Cortex of kidney (tissue), 1 donor: Measurements from ENCODE around the gene TMEM63C.

Source experiments
- DNase-seq: peaks from one replicate; lab custom pipeline; 2025; lab: John Stamatoyannopoulos, UW

Gene TMEM63C

GRCh38 chr14:77181603-77182437 is at the start of gene TMEM63C:
TSS of gene TMEM63C (plus strand) at chr14:77181798. CDS start at chr14:77218814, 37,016 bp downstream.
- DNase-seq, result no peak

- no peak for DNase-seq
These were observed 49.6 kb upstream of the TMEM63C start for GRCh38 chr14:77131871-77132486.

- DNase-seq, result no peak
These were observed 47.8 kb upstream of the TMEM63C start for GRCh38 chr14:77133720-77134338.

DNA sequence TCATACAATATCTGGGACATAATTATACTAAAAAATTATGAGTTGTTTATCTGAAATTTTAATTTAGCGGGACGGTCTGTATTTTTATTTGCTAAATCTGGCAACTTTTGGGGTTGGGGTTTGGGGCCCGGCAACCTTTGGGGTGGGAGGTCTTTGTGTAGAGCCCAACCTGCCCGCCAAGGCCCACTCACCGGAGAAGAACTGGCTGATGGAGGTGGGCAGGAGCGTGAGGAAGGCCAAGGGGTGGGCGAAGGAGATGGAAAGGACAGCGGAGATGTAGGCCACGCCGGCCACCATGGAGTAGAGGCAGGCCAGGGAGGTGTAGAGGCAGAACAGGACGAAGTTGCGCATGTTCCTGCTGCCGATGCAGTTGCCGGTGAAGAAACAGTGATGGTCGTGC is 42.6 kb upstream of the TMEM63C start:
- DNase-seq, result no peak

- DNase-seq, result no peak
These were observed 41.8 kb upstream of the TMEM63C start for GRCh38 chr14:77139540-77140358.

DNA sequence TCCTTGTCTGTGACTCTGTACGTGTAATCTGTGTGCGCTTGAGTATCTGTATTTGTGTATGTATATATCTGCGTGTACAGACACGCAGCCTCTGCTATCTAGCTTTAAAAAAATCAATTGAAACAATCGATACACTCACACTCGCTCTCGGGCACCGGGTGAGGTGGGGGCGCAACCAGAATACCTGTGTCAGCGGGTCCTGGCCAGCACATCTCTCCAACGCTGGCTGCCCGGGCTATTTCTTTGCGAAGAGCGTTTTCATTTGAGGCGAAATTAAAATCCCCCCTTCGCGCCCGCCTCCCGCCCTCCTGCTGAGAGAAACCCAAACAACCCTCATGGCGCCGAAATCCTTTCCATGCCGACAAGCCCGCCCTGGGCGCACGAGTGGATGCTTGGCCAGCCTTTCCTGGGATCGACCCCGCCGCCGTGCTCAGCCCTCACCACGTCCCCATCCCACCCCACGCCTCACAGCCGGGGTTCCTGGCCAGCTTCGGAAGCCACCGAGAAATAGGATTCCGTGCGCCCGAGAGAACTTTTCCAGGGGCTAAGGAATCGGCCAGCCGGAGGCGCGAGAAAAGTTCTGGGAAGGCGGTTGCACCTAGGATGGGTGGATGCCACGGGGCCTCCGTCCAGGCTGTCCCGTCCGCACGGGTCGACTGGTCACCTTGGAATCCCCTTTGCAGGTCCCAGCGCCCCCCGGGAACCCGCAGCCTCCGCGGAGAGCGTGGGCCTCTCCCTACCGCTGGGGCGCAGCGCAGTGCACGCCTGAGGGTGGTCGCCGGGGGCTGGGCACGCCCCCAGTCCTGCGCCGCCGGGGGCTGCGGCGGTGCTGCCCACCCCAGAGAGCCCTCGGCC is 41.0 kb upstream of the TMEM63C start:
- DNase-seq, result no peak

GRCh38 chr14:77141214-77142004 is 40.2 kb upstream of the TMEM63C start, which contains the start of gene ZDHHC22:
TSS of gene ZDHHC22 (minus strand) at chr14:77141791. CDS start at chr14:77139738, 2,053 bp downstream.
- DNase-seq, result no peak

DNA sequence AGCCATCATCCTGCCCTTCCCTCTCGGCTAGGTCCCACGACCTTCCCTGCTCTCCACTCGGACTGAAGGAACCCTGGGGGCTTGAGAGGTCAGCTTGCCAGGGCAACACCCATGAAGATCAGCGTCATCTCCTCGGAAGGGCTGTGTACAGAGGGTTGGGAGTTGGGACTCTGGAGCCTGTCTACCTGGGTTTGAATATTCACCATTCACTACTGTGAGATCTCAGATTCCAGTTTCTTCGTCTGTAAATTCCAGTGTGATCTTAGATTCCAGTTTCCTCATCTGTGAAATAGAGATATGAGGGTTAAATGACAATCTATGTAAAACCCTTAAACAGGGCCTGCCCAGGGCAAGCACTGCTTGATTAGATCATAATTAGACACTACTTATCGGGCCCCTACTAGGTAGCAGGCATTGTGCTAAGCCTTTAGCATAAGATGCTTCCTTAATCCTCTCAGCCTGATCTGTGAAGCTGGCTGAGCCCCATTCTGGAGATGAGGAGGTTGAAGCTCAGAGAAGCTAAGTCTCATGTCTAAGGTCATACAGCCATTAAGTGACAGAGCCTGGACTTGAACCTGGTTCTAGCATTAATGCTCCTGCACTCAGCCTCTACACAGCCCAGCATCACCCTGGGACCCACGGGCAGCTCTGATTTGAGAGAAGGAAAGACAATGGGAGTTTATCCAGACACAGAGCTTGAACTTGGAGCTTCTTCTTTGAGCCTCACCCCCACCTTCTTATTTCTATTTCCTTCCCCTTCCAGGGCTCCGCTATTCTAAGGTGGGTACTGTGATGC is 39.4 kb upstream of the TMEM63C start:
- DNase-seq, result no peak

- DNase-seq, result no peak
These were observed 38.5 kb upstream of the TMEM63C start for GRCh38 chr14:77143071-77143470.

GRCh38 chr14:77144412-77145115 is 37.0 kb upstream of the TMEM63C start:
- DNase-seq, result no peak

DNA sequence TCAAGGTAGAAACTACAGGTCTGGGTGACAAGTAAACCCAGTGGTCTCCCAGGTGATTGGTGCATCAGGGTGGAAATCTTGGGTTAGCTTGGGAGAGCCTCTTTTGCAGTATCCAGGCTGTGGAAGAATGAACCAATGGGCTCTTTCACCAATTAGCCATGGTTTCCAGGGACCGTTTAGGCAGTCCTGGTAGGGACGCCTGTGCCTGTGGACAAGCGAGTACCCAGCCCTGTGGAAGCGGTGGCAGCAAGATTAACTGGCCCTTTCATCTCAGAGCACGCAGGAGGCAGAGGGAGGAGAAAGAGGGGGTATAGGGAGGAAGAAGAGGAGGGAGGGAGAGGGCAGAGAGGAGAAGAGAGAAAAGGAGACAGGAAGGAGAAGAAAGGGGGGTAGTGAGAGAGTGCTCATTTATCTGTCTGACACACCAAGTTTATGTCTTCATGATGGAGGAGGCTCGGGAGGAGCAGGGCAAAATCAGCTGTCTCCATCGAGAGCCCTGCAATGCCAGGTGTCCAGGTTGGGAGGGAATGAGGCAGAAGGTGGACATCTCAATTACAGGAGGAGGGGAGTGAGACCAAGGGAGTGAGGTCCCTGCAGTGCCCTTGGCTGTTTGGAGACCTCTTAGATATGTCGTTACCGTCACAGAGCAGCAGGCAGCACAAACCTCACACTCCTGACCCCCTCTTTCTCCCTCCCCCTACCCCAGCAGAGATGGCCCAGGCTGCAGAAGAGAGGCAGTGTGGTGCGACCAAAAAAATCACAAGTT is 35.4 kb upstream of the TMEM63C start:
- DNase-seq, result no peak

DNA sequence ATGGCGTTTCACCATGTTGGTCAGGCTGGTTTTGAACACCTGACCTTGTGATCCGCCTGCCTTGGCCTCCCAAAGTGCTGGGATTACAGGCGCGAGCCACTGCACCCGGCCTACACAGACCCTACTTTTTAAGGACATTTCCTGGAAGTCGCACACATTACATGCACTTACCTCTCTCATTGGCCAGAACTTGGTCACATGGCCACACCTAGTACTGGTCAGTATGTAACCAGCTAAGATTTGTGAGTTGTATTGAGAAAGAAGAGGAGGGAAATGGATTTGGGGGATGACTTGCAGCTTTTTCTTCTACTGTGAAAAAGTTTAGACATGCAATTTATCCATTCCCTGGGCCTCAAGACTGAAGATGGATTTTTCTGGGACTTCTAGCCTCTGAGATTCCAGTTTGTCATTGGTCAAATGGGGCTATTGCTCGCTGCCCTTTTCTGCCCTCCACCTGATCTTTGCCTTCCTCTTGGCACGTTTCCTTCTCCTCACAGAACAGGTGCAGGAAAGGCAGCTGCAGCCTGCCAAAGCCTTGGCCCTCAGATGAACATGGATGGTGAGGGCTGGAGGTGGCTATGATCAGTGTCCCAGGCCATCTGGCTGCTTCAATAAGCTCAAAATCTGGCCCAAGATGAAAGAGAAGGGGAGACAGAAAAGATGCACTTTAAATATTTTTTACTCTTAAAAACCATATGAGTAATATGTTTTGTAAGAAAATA is 32.9 kb upstream of the TMEM63C start:
- no peak for DNase-seq

DNA sequence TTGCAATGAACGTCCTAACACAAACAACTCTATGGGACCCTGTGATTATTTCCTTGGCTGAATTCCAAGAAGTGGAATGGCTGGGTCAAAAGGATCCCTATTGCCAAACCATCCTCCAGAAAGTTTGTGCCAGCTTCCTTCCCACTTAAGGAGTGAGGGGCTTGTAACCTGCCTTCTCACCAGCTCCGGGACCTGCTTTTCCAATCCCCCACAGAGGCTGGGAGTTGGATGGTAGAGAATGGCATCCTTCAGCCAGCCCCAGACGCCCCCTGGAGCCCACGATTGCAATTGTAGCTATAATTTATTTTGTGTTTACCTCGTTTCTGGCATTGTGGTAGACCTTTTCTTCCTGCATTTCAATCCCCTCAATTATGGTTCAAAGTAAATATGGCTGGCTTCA is 30.4 kb upstream of the TMEM63C start:
- DNase-seq, result no peak

DNA sequence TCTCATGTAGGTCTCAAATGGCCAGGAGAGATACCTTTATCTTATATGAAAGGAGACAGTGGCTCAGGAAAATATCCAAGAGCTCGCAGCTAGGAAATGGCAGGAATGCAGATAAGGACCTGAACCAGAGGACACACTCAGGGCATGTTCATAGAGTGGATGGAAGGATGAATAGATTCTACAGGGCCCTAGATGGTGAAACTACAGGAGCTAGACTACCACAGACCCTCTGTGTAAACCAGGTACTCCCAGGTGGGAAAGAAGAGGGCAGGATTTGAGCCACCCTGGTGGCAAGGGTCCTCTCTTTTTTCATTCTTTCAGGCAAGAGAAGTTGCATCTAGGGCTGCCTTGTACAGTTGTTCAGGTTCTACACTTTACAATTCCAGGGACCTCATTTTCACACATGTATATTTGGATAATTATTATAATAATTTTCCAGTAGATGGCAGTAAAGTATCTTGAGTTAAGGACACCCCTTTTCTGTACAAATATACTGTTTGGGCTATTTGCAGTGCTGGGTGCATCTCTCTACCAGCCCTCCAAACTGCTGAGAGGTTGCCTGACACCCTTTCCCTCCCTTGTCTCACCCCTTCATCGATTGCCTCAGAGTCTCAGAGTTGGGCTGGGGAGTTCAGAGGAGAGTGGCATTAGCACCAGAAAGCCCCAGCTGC is 29.5 kb upstream of the TMEM63C start:
- no peak for DNase-seq

- no peak for DNase-seq
These were observed 27.8 kb upstream of the TMEM63C start for GRCh38 chr14:77153802-77154201.

DNA sequence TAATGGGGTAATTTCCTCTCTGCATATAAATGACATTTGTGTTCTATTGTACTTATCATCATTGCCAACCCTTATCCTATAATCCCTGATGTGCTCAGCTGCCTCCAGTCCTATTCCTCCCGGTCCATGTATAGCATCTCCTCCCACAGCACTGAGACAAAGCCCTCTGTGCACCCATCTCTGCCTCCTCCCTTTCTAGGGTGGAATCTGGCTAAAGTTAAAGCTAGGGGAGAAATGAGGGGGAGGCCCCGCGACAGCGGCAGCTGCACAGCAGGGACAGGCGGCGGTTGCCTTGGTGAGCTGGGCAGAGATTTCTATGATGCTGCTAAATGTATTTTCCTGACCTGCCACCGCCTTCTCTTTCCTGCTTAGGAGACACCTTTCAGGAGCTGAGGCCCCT is 27.2 kb upstream of the TMEM63C start:
- DNase-seq, result no peak

GRCh38 chr14:77155083-77155482 is 26.5 kb upstream of the TMEM63C start:
- DNase-seq, result no peak
